ENCODE data around the gene GABRG3.
"Not testable (repeated sequence)": the region's sequence is repeated elsewhere in the genome, so short reads cannot be mapped to it uniquely, and the experiment has no call there.

GABRG3 gene

DNA sequence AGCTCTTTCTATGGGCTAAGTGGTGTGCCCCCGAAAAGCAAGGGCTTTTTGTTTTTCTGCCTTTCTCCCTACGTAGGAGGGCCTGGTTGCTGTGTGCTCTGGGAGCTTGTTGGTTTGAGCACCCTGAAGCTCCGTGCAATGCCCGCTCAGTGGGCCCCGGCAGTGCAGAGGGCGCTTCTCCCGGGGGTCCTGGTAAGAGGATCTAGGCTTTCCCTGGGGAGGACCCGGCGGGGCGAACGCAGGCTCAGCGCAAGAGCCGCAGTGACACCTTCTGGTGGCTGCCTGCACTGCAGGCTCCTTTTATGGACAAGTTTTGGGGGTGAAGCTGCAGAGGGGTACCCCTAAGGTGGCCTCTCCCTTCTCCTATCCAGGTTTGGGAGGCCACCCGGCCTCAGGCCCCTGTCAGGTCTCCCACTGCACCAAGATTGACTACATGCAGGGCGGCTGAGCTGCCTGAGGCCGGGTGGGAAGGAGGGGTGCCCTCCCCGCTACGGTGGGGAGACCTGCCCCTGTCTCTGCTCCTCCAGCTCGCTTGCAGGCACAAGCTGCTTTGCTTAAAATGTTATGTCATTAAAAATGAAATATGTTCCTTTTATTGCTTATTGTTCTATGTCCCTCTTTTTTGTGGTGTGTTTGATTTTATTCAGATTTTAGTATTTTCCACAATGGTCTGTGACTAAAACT, 387.9 kb downstream of the GABRG3 start:
- no peak for DNase-seq

DNA sequence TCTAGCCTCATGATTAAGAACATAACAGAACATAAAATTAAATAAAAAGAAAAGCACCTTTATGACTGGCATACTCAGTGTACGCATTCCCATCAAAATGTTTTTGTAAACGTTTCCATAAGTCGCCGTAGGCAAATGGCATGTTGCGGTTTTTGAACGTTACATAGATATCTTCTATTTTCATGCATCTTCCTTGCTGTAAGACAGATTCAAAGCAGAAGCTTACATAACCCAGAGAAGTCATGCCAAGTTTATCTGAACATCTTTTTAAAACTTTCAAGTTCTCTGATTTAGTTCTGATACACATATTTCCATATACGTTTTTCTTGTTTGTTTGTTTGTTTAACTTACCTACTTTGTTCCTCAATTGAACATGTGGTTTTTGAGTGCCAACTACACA, 388.6 kb downstream of the GABRG3 start:
- DNase-seq, result no peak

DNA sequence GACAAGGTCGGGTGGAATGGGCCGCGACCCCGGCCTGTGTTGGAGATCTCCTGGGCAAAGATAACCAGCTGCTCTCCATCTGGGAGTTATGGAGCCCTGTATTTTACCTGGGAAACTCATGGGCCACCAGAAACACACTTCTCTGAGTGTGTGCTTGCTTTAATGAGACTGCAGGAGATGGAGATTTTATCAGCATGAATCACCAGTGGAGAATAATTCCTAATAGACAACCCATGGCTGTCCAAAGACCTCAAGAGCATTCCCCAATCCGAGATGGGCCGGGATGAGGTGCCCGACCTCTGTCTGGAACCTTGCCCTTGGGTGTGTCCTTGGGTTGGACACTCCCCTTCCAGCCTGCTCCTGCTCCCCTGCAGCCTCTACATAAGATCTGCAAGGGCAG, 389.3 kb downstream of the GABRG3 start:
- no peak for DNase-seq

DNA sequence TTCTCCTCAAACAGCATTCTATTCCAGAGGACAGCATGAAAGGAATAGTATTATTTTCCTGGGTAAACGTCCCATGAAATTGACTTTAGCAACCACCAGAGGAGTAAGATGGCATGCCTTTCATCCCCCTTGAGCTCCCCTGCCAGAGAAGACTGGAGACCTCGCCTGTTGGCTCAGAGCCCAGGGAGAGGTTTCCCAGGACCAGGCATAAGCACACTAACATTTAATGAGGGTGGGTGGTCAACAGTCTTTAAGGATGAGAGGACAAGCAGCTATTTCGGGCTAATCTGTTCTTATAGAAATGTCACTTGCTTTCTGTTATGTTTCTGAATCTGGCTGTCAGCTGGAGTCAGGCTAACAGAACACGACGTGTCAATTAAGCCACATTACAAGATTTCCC, 390.5 kb downstream of the GABRG3 start:
- no peak for DNase-seq

DNA sequence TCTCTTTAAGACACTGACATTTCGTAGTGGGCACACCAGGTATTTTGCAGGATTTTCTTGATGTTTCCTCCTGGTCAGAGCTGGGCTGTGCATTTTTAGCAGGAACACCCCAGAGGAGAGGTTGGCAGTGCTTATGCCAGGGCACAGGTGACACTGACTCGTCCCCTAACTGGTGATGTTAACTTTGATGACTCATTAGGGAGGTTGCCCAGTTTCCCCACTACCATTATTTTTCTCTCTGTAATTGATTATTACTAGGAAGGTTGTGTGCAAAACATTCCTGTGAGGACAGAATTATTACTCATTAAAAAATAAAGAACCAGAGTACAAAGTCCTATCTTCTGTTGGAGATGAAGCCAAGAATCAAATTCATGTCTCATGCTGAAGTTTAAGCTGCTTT, 394.5 kb downstream of the GABRG3 start:
- no peak for DNase-seq

DNA sequence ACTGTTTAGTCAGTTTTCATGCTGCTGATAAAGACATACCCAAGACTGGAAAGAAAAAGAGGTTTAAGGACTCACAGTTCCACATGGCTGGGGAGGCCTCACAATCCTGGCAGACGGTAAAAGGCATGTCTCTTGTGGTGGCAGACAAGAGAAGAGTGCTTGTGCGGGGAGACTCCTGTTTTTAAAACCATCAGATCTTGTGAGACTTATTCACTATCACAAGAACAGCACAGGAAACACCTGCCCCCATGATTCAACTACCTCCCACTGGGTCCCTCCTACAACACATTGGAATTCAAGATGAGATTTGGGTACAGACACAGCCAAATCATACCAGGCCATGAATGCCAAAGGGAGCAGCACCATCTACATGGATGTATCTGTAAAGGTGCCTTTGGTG, 406.4 kb downstream of the GABRG3 start:
- DNase-seq, result not testable (repeated sequence)

DNA sequence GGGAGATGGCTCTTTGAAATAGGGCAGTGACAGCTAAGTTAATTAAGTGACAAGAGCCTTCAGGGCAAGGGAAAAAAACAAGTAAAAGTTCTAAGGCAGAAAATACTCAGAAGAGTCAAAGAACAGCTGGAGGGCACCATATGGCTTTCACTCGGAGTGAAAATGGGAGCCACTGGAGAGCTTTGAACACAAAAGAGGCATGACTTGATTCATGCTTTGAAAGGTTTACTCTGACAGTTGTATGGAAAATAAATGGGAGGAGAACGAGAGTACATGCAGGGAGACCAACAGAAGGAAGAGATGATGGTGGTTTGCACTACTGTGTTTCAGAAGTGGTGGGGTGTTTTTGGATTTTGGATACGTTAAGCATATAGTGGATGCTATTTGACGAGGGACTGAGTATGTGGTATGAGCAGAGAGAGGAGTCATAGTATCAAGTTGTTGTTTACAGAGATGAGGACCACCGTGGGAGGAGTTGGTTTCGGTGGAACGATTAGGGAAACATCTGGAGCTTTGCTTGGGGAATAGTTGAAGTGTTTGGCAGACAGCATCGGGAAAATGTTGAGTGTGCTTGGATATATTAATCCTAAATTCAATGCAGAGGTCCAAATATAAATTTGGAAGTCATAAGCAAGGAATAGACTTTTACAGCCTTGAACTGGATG, 411.5 kb downstream of the GABRG3 start:
- no peak for DNase-seq

DNA sequence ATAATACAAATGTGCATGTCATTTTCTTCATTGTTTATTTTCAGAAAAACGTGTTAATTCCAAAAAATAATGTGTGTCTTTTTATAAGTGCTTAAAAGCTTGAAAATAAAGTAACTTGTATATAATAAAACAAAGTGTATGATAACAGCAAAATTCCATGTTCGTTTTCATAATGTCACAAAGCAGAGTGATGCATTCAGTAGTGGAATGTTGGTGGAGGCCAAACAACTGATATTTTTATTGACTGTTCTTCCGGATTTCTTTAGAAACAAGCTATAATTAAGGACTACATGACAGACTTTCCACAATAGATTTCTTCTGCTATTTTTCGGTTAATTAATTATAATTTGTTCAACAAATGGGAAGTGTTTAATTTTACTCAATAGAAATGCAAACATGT, 412.7 kb downstream of the GABRG3 start:
- DNase-seq, result no peak

DNA sequence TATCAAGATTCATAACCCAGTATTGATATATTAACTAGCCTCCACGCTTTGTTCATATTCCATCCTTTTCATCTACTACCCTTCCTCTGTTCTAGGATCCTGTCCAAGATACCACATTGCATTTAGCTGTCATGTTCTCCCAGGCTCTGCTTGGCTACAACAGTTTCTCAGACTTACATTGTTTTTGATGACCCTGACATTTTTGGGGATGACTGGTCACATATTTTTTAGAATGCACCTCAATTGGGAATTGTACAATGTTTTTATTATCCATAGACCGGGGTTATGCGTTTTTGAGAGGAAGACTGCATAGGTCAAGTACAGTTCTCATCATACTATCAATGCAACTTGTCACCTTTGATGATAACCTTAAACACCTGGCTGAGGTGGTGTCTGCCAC, 421.2 kb downstream of the GABRG3 start:
- DNase-seq, result no peak

DNA sequence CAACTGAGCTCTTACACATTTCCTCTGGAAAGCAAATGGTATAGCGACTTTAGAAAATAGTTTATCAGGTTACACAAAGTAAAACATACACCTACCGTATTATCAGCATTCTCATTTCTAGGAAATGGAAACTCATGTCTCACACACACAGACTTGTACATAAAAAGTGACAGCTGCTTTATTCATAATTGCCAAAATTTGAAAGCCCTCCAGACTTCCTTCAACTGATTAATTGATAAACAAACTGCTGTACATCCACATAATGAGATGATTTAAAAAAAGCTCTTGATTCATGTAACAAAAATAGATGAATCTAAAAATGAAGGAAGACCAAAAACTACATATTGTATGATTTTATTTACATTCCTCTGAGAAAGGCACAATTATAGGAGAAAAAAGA, 425.5 kb downstream of the GABRG3 start:
- DNase-seq, result no peak

DNA sequence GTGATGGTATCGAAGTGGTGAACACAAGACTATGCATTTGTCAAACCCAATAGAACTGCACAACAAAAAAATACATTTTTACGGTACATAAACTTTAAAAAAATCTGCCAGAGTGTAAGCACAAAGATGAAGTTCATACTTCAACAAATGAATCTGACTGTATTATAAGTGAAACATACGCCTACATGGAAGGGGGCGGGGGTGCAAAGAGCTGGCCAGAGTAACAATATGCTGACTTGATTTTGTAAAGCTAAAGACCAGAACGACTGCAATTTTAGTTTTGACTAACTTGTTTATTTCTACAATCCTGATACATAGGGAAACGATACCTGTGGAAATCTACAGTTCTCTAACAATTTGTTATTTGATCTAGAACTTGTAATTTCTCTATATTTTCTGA, 426.0 kb downstream of the GABRG3 start:
- DNase-seq, result no peak

DNA sequence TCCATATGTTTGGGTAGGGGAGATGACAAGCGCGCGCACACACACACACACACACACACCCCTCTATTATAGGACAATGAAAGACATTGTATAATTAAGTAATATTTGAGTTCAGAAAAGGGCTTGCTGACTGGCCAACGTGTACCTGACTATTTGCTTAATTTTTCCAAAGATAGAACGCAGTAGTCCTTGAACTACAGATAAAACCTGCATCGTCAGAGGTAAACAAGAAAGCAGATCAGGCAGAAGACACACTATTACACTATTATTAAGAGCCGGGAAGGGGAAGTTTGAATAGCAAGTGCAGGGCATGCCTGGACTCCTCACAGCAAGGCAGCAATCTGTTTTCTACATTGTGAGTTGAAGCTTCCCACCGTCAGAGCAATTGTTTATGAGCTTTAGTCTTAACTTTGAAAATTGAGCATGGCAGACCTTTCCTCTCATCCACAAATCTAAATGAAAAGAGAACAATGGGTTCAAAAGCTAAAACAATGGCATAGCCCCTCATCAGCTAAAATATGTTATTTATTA, 427.7 kb downstream of the GABRG3 start:
- DNase-seq, result no peak

DNA sequence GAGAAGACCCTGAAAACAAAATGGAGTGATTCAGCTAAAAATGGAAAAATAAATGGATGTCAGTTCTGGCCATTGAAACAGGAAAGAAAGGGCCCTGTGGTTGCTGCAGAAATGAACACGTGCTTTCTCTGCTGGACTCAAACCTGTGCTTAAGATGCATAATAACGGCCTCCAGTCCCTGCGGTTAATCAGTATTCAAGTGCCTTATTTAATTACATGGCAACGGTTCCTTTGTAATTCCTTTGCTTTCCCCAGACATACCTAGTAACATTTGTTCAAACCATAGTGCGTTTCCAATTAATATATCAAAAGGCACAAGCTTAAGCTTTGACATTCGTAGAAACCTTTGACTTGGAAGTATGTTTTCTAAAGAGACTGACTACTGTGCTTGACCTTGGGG, 428.3 kb downstream of the GABRG3 start:
- no peak for DNase-seq

DNA sequence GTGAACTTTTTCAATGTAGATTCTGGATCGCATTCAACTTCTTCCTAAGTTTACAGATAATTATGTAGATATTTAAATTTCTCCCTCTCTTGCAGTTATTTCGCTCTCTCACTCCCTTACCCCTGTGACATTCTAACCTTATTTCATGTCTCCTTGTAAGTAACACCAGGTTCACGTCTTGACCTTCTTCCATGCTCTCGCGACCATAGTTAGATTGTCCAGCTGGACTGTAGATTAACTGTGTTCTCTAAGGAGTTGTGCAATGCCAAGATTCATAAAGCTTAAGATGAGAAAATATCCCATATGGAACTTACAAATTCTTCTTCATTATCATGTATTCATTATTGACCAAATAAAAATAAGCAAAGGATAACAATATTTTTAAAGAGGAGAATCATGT, 430.5 kb downstream of the GABRG3 start:
- DNase-seq, result no peak

DNA sequence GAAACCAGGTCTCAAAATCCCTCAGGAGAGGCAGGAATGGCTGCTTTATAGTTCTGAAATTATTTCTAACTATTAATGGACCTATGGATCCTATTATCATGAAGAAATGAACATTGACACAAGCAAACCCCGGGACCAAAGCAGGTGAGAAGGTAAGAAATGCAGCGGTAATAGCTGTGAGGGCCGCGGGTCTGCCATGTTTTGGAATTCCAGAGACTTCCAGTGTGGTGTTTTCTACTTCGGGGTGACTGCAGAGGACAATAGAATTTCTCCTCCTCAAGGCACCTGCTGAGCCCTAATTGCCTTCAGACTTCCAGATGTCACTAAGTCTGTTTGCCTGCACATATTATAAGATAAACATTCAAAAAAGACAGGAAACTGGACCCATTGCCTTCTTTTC, 437.4 kb downstream of the GABRG3 start:
- DNase-seq, result no peak

DNA sequence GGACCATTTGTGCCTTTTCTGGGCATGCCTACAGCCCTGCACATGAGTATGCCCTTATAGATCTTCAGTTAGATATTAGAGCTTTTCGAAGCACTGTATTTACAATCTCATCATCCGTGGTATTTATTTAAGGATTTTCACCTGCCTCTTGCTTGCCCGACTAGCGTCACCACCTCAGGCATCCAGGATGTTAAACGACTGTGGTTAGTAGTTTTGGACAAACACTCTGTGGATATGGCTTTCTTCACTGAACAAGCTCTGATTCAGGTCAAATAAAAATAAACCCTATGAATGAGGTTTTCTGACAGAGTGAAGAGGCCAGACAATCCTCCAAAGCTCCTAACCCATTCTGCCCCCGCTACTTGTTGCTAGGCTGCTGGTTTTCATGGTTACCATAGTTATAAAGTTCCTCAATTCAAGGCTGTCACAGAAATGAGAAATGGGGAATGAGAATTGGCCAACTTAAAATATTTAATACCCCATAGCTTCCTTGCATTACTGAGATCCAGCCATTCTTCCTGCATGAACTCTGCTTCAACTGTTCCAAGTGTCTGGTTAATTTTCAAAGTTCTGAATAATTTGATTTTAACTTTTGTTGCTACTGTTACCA, 440.1 kb downstream of the GABRG3 start:
- DNase-seq, result no peak

DNA sequence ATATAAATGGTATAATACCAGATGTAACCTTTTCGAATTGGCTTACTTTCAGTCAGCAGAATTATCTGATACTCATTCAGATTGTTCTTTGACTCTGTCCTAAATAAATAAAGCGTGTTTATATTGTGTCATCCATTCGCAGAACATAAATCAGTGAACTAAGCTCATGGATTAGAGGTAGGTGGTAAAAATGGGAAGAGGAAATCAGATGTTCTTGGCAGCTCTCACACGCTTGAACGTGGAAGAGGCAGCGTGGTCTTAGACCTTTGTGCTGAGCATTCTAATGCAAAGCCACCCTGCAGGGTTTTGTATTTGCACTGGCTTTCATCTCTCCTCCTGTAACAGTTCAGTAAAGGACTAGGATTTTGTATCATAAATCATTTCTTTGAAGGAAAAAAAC, 441.4 kb downstream of the GABRG3 start:
- no peak for DNase-seq

DNA sequence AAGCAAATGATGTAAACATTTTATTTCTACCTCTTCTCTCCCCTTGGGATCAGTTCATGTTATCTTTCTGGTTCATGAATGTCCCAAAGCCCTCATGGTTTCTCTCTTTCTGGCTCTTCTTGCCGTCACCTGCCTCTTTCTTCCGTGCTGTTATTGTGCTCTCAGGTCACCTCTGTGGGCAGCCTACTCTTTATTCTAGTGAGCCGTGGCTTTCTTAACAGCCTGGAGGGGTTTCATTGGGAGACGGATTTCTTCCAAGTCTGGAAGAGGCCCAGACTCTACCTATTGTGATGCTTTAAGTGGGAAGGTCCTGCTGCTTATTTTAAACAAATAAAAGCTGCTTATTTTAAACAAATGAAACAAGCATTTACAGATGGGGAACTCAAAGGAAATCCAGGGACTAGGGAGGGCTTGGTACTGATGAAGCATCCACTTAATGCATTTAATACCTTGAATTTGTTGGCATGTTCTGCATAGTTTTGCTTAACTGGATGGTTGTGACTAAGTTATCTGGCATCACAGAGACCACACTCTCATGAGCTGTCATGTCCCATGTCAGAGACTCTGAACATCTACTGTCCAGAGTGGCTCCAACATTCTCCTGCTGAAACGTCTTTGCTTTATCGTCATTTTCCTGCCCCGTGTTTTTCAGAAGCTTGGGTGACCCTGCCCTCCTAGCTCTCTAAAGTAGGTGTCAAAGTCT, 443.3 kb downstream of the GABRG3 start:
- no peak for DNase-seq

DNA sequence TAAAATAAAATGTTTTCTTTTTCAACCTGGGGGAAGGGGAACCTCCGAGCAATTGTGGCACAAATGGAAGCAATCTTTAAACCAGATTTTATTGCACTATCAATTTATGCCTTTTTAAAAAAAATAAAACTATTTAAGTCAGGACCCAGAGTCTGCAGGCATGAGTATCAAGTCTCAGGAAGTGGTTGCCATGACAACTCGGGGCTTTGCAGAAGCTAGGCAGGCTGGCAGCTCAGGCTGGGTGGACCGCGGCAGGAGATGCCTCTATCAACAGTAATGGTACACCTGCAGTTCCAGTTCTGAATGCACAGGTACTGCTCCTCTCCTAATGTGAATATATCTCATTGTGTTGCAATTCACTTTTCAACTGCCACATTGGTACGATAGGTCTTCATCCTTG, 447.7 kb downstream of the GABRG3 start:
- no peak for DNase-seq

DNA sequence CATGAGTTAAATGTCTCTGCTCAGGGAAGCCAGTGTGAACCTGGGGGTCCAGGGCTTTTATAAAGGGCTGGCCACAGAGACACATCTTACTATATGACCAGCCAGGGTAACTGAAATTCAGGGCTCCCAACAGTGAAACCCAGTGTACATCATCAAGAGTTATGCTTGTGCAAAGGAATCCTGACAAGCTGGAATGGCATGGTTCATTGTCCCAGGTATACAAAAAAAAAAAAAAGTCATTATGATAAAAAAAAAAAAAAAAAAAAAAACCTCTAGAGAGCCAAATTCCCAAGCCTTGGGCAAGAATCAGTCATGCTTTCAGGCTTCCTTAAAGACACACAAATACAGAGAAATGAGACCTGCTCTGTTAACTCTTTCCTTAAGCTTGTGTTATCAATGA, 452.0 kb downstream of the GABRG3 start:
- DNase-seq, result no peak

DNA sequence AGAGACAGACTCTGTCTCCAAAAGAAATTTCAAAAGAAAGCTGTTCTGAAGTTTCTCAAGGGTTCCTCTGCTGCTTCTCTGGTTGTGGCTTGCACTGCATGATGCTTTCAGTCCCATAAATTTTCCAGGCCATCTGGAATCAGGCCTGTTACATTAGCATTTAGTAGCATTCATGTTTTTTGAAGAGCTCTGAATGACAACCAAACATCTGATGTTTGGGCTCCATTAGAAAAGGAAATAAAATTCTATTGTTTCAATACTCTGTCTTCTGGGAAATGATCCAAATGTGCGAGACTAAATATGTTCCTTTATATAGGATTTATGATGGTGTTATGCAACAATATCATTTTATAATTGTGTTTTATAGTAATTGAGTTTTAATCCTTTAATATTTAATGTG, 455.8 kb downstream of the GABRG3 start:
- no peak for DNase-seq

DNA sequence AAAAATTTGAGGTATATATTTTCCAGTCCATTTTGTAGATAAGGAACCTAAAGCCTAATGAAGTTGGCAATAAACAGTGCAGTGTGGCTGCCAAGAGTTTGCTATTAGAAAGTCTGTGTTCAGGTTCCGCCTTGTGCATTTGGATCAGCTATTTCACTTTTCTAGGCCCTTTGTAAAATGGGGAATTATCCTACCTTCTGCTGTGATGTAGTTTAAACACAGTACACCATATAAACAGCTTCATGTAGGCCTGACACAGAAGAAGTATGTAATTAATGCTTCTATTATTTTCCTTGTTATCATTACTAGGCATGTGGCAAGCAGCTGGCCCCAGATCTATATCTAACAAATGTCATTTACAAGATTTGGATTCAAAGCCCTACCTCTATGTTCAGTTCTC, 456.3 kb downstream of the GABRG3 start:
- no peak for DNase-seq

DNA sequence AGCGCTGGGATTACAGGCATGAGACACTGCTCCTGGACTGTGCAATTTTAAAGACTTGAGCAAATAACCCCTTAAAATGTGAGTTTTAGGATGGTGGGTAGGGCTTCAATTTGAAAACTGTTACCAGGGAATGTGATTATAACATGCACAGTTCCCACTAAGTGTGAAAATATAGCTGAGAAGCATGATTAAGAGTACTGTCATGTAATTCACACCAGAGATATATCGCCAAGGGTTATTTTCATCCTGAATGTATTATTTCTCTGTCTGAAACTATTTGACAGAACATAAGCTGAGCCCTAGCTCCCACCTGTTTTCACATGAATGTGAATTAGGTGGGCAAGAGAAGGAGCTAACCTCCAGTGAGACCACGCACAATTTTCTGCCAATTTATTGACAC, 457.2 kb downstream of the GABRG3 start:
- no peak for DNase-seq

DNA sequence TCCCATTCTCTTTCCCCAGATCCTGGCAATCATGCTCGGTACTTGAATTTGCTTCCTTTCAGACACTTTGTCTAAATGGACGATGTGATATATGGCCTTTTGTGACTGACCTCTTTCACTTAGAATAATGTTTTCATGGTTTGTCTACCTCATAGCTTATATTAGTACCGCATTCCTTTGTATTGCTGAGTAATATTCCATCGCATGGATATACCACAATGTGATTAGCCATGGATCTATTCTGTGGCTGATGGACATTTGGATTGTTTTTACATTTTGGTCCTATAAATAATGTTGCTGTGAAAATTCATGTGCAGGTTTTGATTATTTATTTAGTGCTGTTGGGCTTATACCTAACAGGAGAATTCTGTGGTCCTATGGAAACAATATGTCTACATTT, 458.6 kb downstream of the GABRG3 start:
- no peak for DNase-seq

Measured in activated CD8-positive, alpha-beta memory T cell treated with anti-CD3 and anti-CD28 coated beads for 24 hours (primary cell).